Activated CD4-positive, alpha-beta T cell treated with anti-CD3 and anti-CD28 coated beads, Interleukin-2, amount 50 U/mL, for 48 hours (primary cell): ENCODE data around the gene SCIN.
"Not testable (repeated sequence)": the region's sequence is repeated elsewhere in the genome, so short reads cannot be mapped to it uniquely, and the experiment has no call there.

Experiments
- DNase-seq, 2 experiments: peaks; one replicate each; pipeline ENCODE4 v3.0.0-alpha.2; 2020

Gene SCIN

GRCh38 chr7:12620371-12620770 lies 49.9 kb downstream of the SCIN start:
- no peak for DNase-seq

DNA sequence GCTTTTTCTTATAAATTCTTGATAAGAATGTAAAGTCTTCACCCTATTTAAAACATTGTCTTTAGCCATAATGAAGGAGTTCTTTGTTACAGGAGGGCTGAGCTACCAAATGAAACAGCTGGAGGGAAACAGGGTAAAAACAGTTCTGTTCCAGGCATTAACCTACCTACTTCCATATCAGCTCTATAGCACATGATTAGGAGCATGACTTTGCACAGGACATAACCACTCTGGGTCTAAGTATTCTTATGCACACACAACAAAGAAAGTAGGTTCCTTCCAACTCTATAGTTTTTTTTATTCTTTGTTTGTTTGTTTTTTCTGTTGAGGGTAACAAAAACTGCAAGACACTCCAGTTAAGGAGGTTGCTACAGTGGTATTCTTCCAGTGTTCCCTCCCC lies 52.7 kb downstream of the SCIN start:
- DNase-seq, result no peak

DNA sequence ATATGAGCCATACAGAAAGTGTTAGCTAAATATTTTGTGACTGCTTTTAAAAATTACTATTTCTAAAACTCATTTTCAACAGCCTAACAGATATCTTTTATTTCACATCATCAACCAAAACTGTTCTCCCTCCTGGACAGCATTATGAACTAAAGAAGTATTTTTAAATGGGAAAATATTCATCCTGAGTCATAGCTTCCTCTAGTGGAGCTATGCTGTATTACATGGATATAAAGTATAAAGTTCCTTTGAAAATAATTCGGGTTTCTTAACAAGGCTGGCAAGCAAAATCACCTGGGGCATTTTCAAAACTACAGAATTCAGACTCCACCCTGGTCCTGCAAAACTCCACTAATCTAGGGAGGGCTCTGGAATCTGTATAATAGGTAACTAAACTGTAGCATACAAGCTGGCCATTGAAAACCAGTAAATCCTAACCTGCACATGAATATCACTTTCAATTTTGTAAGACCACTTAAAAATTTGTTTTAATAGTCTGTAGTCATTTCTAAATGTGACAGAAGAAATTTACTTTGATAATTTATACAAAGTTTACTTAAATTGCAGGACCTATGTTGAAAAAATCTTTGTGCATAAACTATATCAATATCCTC lies 53.5 kb downstream of the SCIN start:
- no peak for DNase-seq

- no peak for DNase-seq
These were observed 55.3 kb downstream of the SCIN start for GRCh38 chr7:12625836-12626235.

DNA sequence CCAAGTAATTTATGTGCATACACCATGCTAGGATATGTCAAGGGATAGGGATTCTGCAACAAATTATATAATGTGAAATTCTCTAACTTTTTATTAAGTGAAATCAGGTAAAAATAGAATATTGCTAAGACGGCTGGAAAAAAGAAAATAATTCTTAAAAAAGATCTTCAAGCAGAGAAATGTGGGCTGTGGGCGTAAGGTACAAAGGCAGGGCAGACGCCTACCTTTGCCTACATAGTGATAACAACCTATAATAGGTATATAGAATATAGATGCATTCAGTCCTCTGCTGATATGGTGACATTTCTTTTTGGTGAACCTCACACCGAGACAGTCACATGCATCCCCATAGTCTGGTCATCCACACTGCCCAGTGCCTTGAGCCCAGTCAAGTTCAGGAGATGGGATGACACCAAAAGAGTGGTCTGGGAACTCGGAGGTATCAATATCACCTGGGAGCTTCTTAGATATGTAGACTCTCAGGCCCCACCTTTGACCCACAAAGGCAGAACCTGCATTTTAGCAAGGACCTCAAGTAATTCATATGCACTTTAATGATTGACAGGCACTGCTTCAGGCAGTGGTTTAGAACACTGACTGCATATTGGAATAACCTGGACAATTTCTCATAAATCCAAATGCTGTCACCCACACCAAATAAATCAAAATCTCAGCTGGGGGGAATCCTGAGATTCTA lies 59.4 kb downstream of the SCIN start:
- no peak for DNase-seq

DNA sequence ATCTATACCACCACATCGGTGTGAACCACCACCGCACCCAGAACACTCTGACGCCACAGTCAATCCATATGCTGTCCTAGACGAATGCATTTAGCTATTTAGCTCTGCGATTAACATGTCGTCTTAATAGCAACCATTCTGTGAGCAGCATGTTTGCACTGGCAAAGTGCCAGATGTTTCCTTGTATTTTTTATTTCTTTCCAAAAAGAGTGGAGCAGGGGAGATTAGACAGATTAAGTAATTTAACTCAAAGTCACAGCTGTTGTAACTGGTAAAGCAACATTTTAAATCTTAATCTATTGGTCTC lies 59.9 kb downstream of the SCIN start:
- DNase-seq, result no peak

- no peak for DNase-seq
These were observed 63.1 kb downstream of the SCIN start for GRCh38 chr7:12633582-12633981.

DNA sequence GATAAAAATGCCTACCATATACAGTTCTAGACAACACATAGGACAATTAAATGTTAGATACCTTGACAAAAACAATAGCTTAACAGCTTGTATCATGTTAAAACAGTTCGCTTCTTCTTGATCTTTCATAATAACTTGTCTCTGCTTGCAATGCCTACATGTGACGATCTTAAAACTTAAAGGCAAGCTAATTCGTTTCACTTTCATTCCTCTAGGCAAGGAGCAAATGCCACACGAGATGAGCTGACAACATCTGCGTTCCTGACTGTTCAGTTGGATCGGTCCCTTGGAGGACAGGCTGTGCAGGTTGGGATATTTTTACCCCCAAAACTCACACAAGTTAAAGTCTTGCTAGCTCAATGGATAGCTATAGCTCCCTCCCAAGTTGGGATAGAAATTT lies 65.3 kb downstream of the SCIN start:
- DNase-seq, result peak in 1 of 2 experiments; percentile 6

DNA sequence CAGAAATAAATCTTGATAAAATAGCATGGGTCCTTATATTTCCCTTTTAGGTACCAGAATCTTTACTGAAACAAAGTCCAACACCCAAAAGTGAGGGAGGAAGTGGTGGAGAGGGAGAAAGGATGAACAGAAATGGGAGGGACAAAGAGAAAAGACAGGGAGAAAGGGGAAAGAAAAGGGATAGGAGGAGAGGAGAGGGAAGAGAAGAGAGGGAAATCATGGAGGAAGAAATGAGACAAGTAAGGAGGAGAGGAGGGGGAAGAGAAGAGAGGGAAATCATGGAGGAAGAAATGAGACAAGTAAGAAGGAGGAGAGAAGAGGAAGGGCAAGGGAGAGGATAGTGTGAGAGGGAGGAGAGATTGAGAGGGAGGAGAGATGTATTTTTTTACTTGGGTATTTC lies 66.8 kb downstream of the SCIN start:
- DNase-seq, result no peak

GRCh38 chr7:12637819-12638592 lies 67.5 kb downstream of the SCIN start:
- no peak for DNase-seq

GRCh38 chr7:12638851-12639456 lies 68.4 kb downstream of the SCIN start:
- no peak for DNase-seq

GRCh38 chr7:12640299-12641096 lies 70.0 kb downstream of the SCIN start:
- no peak for DNase-seq

GRCh38 chr7:12641196-12641595 lies 70.7 kb downstream of the SCIN start:
- DNase-seq, result no peak

- DNase-seq, result no peak
These were observed 72.0 kb downstream of the SCIN start for GRCh38 chr7:12642508-12642907.

GRCh38 chr7:12643001-12643643 lies 72.6 kb downstream of the SCIN start:
- DNase-seq, result no peak

GRCh38 chr7:12643644-12644043 lies 73.1 kb downstream of the SCIN start:
- DNase-seq, result no peak

GRCh38 chr7:12645212-12645611 lies 74.7 kb downstream of the SCIN start:
- not testable (repeated sequence) for DNase-seq

GRCh38 chr7:12646139-12646538 lies 75.6 kb downstream of the SCIN start:
- no peak for DNase-seq

GRCh38 chr7:12647364-12648219 lies 77.1 kb downstream of the SCIN start:
- DNase-seq, result no peak

DNA sequence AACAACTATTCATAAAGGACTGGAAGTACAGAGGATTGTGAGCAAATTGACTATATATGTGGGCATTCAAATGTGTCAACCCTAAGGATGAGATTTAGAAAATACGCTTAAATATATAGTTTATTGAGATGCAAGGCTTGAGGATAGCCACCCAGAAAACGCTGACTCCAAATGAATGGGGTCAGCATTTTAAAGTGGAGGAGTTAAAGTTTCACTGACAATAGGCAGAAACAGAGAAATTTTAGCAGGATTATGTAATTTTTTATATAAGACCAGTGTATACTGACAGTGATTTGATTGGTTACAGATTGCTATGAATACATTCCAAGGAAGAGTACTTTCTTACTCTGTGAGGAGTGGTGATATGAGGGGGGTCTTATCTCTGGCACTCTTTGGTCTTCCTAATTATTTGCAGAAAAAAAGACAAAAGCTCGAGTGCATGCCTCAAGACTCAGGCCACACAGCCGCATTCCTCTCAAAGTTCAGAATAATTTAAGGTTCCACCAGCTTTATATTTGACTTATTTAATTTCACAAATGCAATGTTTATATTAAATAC lies 78.3 kb downstream of the SCIN start:
- DNase-seq, result no peak

DNA sequence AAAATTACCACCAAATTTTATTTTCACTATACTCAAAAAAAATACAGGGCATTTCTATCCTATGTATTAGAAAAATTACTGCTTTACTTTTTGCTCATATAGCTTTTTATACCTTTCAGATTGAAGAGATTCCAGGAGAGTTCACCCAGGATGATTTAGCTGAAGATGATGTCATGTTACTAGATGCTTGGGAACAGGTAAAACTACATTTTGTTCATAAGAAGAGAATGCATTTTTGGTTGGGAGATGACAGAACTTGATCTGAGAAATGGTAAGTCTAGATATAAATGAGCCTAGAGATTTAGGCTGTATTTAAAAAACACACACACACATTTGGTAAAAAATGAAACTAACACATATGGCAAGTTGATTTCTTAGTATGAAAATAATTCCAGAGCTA lies 78.8 kb downstream of the SCIN start:
- DNase-seq, result no peak
